ENCODE measurements around the gene CWC27.
"Not testable (repeated sequence)": the region's sequence is repeated elsewhere in the genome, so short reads cannot be mapped to it uniquely, and the experiment has no call there.

DNA sequence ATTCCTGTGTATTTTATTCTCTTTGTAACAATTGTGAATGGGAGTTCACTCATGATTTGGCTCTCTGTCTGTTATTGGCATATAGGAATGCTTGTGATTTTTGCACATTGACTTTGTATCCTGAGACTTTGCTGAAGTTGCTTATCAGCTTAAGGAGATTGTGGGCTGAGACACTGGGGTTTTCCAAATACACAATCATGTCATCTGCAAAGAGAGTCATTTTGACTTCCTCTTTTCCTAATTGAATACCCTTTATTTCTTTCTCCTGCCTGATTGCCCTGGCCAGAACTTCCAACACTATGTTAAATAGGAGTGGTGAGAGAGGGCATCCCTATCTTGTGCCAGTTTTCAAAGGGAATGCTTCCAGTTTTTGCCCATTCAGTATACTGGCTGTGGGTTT lies 138.7 kb downstream of the CWC27 start:
- TF ChIP-seq, protein P1, sequence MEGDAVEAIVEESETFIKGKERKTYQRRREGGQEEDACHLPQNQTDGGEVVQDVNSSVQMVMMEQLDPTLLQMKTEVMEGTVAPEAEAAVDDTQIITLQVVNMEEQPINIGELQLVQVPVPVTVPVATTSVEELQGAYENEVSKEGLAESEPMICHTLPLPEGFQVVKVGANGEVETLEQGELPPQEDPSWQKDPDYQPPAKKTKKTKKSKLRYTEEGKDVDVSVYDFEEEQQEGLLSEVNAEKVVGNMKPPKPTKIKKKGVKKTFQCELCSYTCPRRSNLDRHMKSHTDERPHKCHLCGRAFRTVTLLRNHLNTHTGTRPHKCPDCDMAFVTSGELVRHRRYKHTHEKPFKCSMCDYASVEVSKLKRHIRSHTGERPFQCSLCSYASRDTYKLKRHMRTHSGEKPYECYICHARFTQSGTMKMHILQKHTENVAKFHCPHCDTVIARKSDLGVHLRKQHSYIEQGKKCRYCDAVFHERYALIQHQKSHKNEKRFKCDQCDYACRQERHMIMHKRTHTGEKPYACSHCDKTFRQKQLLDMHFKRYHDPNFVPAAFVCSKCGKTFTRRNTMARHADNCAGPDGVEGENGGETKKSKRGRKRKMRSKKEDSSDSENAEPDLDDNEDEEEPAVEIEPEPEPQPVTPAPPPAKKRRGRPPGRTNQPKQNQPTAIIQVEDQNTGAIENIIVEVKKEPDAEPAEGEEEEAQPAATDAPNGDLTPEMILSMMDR (conservative IDR thresholded peaks at IDR 0.05; ENCODE audit: low read length) = not testable (repeated sequence)
- TF ChIP-seq EZH2phosphoT487 (IDR thresholded peaks at IDR 0.05; ENCODE audit: borderline replicate concordance) = not testable (repeated sequence)
